ENCODE results near the gene ERC2.

DNA sequence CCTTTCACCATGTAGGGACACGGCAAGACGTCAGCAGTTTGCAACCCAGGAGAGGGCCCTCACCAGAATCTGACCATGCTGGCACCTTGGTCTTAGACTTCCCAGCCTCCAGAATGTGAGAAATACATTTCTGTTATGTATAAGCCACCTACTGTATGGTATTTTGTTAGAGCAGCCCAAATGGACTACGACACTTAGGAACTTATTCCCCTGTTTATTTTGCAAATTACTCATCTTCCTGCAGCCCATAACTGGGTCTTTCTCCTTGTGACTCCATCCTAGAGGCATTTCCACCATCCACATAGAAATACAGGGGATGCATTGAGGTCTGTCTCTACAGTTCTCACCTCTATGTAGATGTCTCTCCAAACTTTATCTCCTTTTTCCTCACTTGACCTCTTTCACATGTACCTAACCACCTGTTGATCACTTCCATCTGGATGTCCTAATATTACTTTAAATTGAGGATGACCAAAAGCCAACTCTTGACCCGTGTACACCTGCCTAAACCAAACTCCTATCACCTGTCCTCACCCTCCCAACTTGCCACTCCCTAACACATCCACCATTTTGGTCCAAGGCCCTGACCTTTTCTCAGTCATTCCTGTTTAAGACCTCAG, 575.1 kb downstream of the ERC2 start:
- TF ChIP-seq EZH2 (IDR thresholded peaks at IDR 0.05; ENCODE audit: low read length, unreplicated experiment) (no peak), EZH2phosphoT487 (IDR thresholded peaks at IDR 0.05; ENCODE audit: borderline replicate concordance, low read length) (no peak)
- TF ChIP-seq, protein P1, sequence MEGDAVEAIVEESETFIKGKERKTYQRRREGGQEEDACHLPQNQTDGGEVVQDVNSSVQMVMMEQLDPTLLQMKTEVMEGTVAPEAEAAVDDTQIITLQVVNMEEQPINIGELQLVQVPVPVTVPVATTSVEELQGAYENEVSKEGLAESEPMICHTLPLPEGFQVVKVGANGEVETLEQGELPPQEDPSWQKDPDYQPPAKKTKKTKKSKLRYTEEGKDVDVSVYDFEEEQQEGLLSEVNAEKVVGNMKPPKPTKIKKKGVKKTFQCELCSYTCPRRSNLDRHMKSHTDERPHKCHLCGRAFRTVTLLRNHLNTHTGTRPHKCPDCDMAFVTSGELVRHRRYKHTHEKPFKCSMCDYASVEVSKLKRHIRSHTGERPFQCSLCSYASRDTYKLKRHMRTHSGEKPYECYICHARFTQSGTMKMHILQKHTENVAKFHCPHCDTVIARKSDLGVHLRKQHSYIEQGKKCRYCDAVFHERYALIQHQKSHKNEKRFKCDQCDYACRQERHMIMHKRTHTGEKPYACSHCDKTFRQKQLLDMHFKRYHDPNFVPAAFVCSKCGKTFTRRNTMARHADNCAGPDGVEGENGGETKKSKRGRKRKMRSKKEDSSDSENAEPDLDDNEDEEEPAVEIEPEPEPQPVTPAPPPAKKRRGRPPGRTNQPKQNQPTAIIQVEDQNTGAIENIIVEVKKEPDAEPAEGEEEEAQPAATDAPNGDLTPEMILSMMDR (conservative IDR thresholded peaks at IDR 0.05; ENCODE audit: low read depth, low read length): no peak

All from PC-3 (cell line).